Stimulated activated CD4-positive, alpha-beta T cell treated with anti-CD3 and anti-CD28 coated beads, TNF-alpha, amount 100 ng/mL, for 24 hours (primary cell): ENCODE data around the gene NCOA3.
A peak's percentile ranks its signal among the peaks of the same experiment; 100 is the strongest.

ENCODE experiments used
- DNase-seq, 3 experiments: peaks; one replicate each; pipeline ENCODE4 v3.0.0-alpha.2; 2020; ENCODE audit warnings: low read depth in 3 of 3

The NCOA3 gene

GRCh38 chr20:47596003-47596571 is 94.4 kb downstream of the NCOA3 start:
- DNase-seq, result no peak

- DNase-seq, result no peak
Measured at GRCh38 chr20:47597090-47597489, 95.4 kb downstream of the NCOA3 start.

- no peak for DNase-seq
Measured at GRCh38 chr20:47598911-47599744, 97.4 kb downstream of the NCOA3 start.

- no peak for DNase-seq
Measured at GRCh38 chr20:47600967-47601547, 99.4 kb downstream of the NCOA3 start.

- no peak for DNase-seq
Measured at GRCh38 chr20:47603260-47603659, 101.6 kb downstream of the NCOA3 start.

GRCh38 chr20:47605673-47606413 is 104.2 kb downstream of the NCOA3 start:
- no peak for DNase-seq

GRCh38 chr20:47606414-47606982 is 104.8 kb downstream of the NCOA3 start:
- DNase-seq, result no peak

- DNase-seq, result no peak
Measured at GRCh38 chr20:47606983-47607613, 105.4 kb downstream of the NCOA3 start.

GRCh38 chr20:47609001-47609400 is 107.3 kb downstream of the NCOA3 start:
- no peak for DNase-seq

- DNase-seq, result peak; percentile 62 to 73 (median 72)
Measured at GRCh38 chr20:47610247-47610944, 108.7 kb downstream of the NCOA3 start.

GRCh38 chr20:47610945-47611250 is 109.2 kb downstream of the NCOA3 start:
- DNase-seq, result no peak

GRCh38 chr20:47611785-47612184 is 110.1 kb downstream of the NCOA3 start:
- DNase-seq, result no peak

GRCh38 chr20:47612670-47613069 is 111.0 kb downstream of the NCOA3 start:
- no peak for DNase-seq

GRCh38 chr20:47614703-47615309 is 113.1 kb downstream of the NCOA3 start:
- DNase-seq, result no peak

GRCh38 chr20:47618479-47618878 is 116.8 kb downstream of the NCOA3 start:
- DNase-seq, result no peak

GRCh38 chr20:47620808-47621805 is 119.4 kb downstream of the NCOA3 start:
- DNase-seq, result no peak

GRCh38 chr20:47622118-47622665 is 120.5 kb downstream of the NCOA3 start:
- no peak for DNase-seq

- no peak for DNase-seq
Measured at GRCh38 chr20:47623206-47623605, 121.5 kb downstream of the NCOA3 start.

- no peak for DNase-seq
Measured at GRCh38 chr20:47627540-47627939, 125.9 kb downstream of the NCOA3 start.
